GM12865 (cell line): Measurements from ENCODE around the gene FER.
"Not testable (repeated sequence)": the region's sequence is repeated elsewhere in the genome, so short reads cannot be mapped to it uniquely, and the experiment has no call there.

ENCODE experiments used
- DNase-seq: peaks from one replicate; pipeline ENCODE4 v3.0.0; 2010; ENCODE audit warnings: low read depth
- H3K4me3 ChIP-seq: 2 replicates; pipeline ENCODE4 v1.5.1; 2011; ENCODE audit warnings: mild to moderate bottlenecking, low read depth, low read length, control low read depth
- CTCF ChIP-seq: IDR thresholded peaks from 2 replicates; pipeline ENCODE4 v1.5.1; 2011; ENCODE audit warnings: low read length, control low read depth, low read depth, inconsistent platforms; ENCODE audit not compliant: insufficient read depth; ENCODE audit errors: missing control alignments

The FER gene

GRCh38 chr5:108862211-108862610 lies 114.5 kb downstream of the FER start:
- DNase-seq, result no peak
- no peak for TF ChIP-seq CTCF
- no peak overlapping the region for H3K4me3 ChIP-seq

GRCh38 chr5:108866097-108866496 lies 118.4 kb downstream of the FER start:
- H3K4me3 ChIP-seq, DNase-seq: not testable (repeated sequence)

GRCh38 chr5:108867656-108868055 lies 120.0 kb downstream of the FER start:
- H3K4me3 ChIP-seq, result no peak overlapping the region
- TF ChIP-seq CTCF, result no peak
- no peak for DNase-seq

- TF ChIP-seq CTCF, result no peak
- DNase-seq, result no peak
- no peak overlapping the region for H3K4me3 ChIP-seq
Measured at GRCh38 chr5:108869066-108869465, 121.4 kb downstream of the FER start.

GRCh38 chr5:108876451-108876850 lies 128.8 kb downstream of the FER start:
- TF ChIP-seq CTCF, result no peak
- no peak for DNase-seq
- H3K4me3 ChIP-seq, result no peak overlapping the region

- H3K4me3 ChIP-seq, result no peak overlapping the region
- TF ChIP-seq CTCF, result no peak
- no peak for DNase-seq
Measured at GRCh38 chr5:108878756-108879155, 131.1 kb downstream of the FER start.

- TF ChIP-seq CTCF, result no peak
- no peak for DNase-seq
- no peak overlapping the region for H3K4me3 ChIP-seq
Measured at GRCh38 chr5:108881133-108881532, 133.4 kb downstream of the FER start.

- TF ChIP-seq CTCF, result no peak
- DNase-seq, result no peak
- H3K4me3 ChIP-seq, result no peak overlapping the region
Measured at GRCh38 chr5:108884736-108885135, 137.0 kb downstream of the FER start.
